Measurements from ENCODE around the gene NEUROD1.

The NEUROD1 gene

GRCh38 chr2:181679544-181679979, 755 bp downstream of the NEUROD1 start:
- no peak for DNase-seq (ENCODE audit: low spot score)

- no peak for DNase-seq (ENCODE audit: low spot score)
These were observed 1.3 kb downstream of the NEUROD1 start for GRCh38 chr2:181678861-181679543.

- peak; percentile 91 for DNase-seq (ENCODE audit: low spot score)
These were observed 2.3 kb downstream of the NEUROD1 start for GRCh38 chr2:181677912-181678586.

- no peak for DNase-seq (ENCODE audit: low spot score)
These were observed 5.1 kb downstream of the NEUROD1 start for GRCh38 chr2:181675254-181675653.

GRCh38 chr2:181674461-181674860, 5.9 kb downstream of the NEUROD1 start:
- DNase-seq (ENCODE audit: low spot score), result no peak

DNA sequence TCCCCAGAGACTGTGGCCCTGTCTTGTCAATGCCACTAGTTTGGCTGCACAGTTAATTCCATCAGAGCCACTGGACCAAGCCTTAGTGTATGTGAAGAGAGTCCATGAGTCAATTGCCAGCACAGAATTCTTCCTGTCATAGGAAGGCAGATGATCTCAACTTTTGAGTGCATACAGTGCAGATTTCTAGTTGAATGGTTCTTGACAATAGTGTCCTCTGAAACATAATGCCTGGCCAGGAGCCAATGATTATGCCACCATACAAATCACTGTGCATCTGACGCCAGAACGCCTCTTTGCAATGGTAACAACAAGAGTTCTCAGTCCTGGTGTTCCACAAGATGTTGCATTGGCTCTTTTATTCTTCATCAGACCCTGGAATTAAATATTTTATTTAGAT, 7.1 kb downstream of the NEUROD1 start:
- DNase-seq (ENCODE audit: low spot score), result no peak

DNA sequence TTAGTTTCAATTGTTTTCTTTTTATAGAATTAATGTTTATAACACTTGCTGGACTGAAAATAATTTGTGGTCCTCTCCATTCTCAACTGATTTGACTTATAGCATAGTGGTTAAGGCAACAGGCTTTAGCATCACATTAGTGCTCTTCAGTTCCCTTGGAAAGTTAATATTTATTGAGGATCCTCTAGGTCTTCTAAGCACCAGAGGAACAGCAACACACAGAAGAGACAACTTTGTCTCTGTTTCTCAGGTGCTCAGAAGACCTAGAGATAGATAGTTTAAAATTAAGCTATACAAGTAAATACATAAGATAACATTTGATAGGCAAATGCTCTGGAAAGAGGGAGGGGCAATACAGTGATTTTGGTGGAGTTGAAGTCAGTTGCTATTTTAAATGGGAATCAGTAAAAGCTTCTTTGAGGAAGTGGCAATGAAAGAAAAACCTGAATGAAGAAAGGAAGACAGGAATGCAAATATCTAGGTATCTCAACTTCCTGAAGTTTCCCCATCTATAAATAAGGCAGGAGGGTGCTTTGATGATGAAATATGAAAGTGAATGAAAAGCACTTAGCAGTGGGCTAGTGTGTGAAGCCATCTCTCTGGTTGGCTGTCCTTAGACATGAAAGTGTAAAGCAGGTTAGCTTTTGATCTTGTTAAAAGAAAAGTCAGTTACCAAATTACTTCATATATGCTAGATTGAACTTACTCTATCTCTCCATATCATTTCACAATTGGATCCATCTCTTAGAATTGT, 7.9 kb downstream of the NEUROD1 start:
- DNase-seq (ENCODE audit: low spot score), result no peak

- no peak for DNase-seq (ENCODE audit: low spot score)
These were observed 9.7 kb downstream of the NEUROD1 start for GRCh38 chr2:181670632-181671031.

GRCh38 chr2:181667234-181667633, 13.1 kb downstream of the NEUROD1 start:
- no peak for DNase-seq (ENCODE audit: low spot score)

- no peak for DNase-seq (ENCODE audit: low spot score)
These were observed 18.0 kb downstream of the NEUROD1 start for GRCh38 chr2:181662287-181662686.

DNA sequence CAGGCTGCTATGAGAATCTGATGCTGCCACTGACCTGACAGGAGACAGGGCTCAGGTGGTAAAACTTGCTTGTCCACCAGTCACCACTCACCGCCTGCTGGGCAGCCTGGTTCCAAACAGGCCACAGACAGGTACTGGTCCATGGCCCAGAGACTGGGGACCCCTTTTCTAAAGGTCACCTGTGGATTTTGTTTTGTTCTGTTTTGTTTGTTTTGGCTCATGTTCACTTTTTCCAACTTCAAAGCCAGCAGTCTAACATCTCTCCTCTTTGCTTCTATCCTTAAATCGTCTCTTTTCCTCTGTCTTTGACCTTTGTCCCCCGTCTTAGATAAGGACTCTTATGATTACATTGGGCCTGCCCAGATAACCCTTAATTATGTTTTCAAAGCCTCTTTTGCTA, 20.1 kb downstream of the NEUROD1 start:
- DNase-seq (ENCODE audit: low spot score), result no peak

- no peak for DNase-seq (ENCODE audit: low spot score)
These were observed 21.9 kb downstream of the NEUROD1 start for GRCh38 chr2:181658444-181658843.

DNA sequence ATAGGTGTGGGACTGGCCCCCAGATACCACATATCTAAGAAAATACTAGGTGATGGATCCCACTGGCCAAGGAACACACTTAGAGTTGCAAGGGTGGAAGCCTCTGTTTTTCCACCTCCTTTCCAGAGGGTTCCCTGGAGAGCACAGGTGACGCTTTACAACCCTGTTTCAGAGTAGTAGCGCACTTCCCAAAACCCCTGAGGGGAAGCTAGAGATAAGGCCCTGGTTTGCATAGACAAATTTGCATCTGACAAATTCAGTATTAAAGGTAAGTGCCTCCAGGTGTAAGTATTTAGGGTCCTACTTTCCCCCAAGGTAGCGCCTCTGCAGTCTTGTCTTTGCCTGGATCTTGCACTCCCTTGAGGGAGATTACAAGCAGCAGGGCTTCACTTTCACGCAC, 22.9 kb downstream of the NEUROD1 start:
- DNase-seq (ENCODE audit: low spot score), result no peak

DNA sequence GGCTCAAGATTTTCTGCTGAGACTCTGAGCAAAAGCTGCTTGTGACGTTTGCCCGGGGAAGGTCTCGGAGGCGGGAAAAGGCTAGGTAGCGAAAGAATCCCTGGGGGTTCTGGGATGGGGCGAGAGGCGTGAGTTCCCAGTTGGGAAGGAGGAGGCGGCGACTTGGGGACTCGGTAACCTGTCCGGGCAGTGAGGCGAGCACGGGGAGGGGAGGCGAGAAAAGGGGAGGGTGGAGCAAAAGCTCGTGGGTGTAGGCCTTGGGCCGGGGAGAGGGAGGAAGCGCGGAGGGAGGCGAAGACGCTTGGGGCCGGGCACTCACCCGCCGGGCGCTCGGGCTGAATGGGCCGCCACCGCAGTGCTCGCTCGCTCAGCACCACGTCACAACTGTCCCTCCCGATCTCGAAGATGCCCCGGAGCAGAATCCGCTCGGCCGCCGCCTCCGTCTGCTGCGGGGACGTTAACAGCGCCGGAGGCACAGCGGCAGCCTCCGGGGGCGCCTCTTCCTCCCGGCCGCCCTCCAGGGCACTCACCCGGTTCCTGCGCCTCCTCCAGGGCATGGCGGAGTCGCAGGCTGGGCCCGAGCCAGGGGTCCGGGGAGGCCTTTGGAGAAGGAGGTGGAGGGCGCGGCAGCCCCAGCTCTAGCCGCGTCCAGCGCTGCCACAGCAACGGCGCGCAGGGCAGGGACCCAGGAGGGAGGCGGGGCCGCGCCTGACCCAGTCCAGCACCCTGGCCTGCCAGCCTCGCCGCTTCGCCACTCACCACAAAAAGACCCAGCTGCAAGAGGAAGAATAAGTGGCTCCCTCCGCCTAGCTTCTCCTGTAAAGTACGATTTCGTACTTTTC, 23.6 kb downstream of the NEUROD1 start, which contains the start of gene CERKL:
Gene CERKL (minus strand): TSS at position 656 of the 842 bp plus-strand sequence. CDS start 99 bp downstream, at position 557.
- DNase-seq (ENCODE audit: low spot score), result peak; percentile 78

DNA sequence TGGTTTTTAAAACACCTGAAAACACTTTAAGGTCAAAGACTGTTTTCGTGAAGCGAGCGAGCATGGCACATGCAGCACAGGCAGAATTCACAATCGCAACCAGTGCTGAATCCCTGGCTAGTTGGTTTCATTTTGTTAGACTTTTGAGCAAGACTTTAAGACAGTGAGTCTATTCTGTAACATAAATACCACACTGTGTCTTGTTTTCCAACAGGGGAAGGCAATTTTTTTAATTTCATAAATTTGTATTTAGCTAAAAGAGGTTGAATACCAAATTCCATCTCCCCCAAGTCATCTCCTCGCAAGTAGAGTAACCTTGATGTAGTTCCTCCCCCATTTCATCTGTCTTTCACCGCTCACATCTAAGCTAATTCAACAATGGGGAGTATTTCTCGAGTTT, 24.8 kb downstream of the NEUROD1 start:
- no peak for DNase-seq (ENCODE audit: low spot score)

DNA sequence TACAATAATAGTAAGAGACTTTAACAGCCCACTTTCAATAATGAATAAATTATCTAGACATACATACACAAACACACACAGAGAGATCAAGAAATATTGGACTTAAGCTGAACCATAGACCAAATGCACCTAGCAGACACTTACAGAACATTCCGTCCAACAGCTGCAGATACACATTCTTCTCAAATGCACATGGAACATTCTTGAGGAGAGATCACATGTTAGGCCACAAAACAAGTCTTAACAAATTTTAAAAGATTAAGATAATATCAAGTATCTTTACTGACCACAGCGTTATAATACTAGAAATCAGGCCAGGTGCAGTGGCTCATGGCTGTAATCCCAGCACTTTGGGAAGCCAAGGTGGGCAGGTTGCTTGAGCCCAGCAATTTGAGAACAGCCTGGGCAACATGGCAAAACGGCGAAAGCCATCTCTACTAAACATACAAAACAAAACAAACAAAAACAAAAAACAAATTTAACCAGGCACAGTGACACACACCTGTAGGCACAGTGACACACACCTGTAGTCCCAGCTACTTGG, 30.8 kb downstream of the NEUROD1 start:
- no peak for DNase-seq (ENCODE audit: low spot score)

- DNase-seq (ENCODE audit: low spot score), result no peak
These were observed 31.7 kb downstream of the NEUROD1 start for GRCh38 chr2:181648478-181649155.

DNA sequence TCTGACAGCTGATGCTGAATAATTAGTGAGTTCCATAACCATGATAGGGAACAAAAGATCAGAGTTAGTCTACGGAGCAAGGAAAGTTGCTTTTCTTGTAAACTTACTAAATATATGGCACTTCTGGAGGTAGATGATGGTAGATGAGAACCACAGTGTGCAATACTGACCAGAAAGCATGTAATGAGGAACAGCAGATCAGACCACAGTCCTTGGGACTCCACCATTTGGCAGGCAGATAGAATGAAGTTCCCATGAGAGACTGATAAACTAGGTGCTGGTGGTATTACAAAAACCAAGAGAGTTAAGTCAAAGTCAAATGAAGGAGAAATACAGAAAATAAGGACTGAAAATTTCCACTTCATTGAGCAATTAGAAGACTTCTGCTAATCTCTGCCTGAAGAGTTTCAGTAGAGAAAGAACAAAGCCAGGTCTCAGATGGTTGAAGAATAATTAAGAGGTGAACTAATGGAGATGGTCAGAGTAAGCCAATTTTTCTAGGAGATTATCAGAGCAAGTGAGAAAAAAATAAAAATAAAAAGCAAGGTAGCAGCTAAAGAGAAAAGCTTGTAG, 33.8 kb downstream of the NEUROD1 start:
- no peak for DNase-seq (ENCODE audit: low spot score)

DNA sequence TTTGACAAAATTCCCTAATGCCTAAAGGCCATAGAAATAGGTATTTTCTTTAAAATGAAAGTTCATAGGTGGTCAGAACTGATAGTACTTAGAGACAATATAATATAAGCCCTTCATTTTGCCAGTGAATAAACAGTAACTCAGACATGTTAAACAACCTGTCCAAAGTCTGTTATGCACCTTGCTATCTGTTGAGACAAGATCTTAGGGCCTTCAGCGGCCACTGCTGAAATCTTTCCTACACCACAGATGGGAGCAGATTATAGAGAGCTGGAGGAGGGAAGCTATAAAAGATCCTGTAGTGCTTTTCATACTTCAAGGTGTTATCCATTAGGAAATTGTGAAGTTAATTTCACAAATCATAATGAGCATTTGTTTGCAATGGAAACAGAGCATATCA, 37.2 kb downstream of the NEUROD1 start:
- DNase-seq (ENCODE audit: low spot score), result no peak

DNA sequence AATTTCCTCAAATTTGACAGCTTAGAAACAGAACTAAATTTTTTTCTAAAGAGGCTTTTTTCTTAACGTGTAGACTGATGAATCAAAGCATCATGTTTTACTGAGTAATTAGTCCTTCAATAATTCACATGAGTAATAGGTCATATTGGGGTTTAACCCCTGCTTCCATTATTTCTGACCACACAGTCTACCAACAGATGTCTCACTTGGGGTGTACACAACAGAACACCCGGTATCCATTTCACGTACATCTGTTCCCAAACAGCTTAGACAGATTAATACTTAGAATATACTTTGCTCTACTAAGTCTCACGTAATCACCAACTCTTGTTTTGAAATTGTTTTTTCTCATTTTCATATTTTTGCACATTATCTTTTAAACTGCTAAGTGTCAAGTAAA, 38.2 kb downstream of the NEUROD1 start:
- DNase-seq (ENCODE audit: low spot score), result no peak

DNA sequence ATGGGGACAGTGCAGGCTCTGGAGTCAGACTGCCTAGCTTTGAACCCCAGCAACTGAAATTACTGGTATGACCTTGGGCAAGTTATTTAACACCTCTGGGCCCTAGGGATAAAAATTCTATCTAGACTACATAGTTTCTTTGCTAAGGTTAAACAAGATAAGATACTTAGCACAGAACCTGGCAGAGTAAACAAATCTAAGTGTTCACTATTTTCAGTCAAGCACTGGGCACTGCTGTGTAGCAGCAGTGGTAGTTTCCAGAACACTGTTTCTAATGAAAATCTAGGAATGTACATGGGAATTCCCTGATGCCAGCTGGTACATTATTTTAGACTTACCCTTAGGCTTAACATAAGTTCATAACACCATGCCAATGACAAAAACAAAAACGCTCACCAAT, 40.6 kb downstream of the NEUROD1 start:
- no peak for DNase-seq (ENCODE audit: low spot score)
